NCI-H82 treated with DMSO at 0.1 percent for 48 hours (cell line): Measurements from ENCODE around the gene LHPP.
A peak's percentile ranks its signal among the peaks of the same experiment; 100 is the strongest.
"Not testable (repeated sequence)": the region's sequence is repeated elsewhere in the genome, so short reads cannot be mapped to it uniquely, and the experiment has no call there.

Source experiments
- DNase-seq: peaks from one replicate; lab custom pipeline; 2025; ENCODE audit not compliant: unreplicated experiment; lab: John Stamatoyannopoulos, UW

LHPP gene

GRCh38 chr10:124461642-124462347, at the start of gene LHPP:
Gene LHPP (plus strand): TSS chr10:124461823. CDS start chr10:124461863, 40 bp downstream.
- DNase-seq: peak; percentile 39

DNA sequence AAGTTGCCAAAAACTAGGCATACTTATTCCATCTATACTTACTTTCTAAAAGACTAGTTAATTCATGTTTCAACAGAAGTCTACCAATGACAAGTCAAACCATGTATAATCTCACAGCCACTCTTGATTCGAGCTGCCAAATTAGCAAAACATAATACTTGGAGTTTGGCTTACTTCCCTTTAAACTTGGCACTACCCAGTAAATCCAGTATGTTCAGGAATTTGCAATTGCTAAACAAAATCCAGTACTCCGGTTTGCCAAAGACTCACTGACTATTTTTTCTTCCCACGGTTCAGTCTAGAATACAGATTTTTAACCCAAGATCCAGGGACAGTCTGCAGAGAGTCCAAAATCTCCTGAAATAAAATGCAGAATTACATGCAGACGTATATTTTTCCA, 47.5 kb upstream of the LHPP start:
- no peak for DNase-seq

- DNase-seq: no peak
Measured at GRCh38 chr10:124415210-124415609, 46.4 kb upstream of the LHPP start.

- DNase-seq: no peak
Measured at GRCh38 chr10:124416733-124417132, 44.9 kb upstream of the LHPP start.

- DNase-seq: no peak
Measured at GRCh38 chr10:124417895-124418725, 43.5 kb upstream of the LHPP start.

DNA sequence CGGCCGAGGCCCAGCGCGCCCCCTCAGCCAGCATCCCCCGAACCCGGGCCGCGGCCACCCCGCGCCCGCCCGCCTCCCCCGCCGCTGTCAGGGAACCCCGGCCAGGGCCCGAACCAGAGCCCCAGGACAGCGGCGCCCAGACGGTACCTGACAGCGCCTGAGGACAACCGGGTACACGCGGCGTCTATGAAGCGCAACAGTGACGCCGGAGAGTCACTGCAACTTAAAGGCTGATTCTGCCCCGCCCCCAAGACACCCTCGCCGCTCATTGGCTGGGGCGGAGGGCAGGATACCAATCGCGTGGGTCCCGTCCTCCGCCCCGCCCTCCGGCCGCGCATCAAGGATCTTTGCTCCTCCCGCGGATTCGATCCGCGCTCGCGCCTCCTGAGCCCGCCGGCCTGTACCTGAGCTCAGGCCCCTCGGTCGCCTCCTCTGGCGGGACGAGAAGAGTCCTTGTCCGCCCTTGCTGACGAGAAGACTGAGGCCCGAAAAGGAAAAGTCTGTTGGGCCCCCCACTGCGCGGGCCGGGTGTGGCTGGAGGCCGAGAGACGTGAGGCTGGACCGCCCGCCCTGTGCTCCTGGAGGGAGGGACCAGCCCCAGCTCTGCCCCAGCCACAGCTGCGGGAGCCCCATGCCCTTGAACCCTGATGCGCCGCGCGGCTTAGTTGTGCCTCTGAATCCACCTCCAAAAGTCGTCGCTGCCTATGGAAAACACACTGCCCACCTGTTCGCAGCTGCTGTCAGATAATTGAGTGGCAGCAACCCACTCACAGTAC, 42.7 kb upstream of the LHPP start, which contains the start of gene OAT:
TSS of gene OAT (minus strand) at position 198 of the 776 bp plus-strand sequence. CDS start 6,752 bp downstream, outside the sequence.
- peak; percentile 70 for DNase-seq

GRCh38 chr10:124419635-124420034, 42.0 kb upstream of the LHPP start:
- DNase-seq: no peak

- no peak for DNase-seq
Measured at GRCh38 chr10:124420254-124420653, 41.4 kb upstream of the LHPP start.

DNA sequence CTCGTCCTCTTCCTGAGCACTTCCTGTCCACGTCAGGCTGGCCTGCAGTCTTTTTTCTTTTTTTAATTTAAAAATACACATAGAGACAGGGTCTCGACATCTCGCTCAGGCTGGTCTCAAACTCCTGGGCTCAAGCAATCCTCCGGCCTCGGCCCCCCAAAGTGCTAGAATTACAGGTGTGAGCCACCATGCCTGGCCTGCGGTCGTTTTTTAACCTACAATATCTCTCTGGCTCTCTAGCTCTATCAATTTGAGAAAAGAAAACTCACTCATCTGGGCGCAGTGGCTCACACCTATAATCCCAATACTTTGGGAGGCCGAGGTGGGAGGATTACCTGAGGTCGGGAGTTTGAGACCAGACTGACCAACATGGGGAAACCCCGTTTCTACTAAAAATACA, 38.9 kb upstream of the LHPP start:
- no peak for DNase-seq

DNA sequence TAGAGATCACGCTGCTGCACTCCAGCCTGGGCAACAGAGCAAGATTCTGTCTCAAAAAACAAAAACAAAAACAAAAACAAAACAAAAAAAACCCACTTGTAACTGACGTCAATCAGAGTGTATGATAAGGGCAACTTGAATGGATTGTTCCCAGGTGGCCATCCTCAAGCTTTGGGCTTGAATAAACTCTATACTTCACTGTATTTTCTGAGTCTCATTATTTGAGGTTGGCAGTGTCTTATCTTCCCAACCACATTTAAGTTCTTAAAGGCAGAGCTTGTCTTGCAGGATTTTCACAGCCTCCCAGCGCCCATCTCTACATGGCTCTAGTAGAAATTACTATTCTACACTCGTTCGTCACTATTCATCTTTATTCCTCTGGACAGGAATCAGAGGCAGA, 37.8 kb upstream of the LHPP start:
- DNase-seq: no peak

DNA sequence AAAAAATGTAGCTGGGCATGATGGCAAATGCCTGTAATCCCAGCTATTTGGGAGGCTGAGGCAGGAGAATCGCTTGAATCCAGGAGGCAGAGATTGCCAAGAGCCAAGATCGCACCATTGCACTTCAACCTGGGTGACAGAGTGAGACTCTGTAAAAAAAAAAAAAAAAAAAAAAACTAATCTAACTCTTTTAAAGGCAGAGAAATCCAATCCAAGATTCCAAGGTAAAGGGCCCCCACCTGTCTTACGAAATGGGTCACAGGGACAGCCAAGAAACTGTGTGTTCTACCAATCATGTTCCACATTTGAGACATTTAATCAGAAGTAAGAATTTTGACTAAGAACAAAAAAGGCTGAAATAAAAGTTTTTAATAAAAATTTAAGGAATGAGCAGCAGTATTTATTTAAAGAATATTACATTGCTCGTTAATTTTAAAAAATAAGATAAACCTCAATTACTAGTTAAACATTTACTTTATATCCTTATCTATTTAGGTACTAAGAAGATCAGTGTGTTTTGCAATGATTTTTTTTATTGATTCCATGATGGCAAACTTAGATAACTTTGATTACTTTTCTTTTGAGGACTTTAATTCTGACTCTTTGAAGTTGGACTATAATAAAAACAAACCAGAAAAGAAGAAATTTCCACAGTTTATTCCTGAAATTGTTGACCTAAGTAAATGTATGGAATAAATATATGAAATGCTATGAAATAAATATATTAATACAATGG, 36.2 kb upstream of the LHPP start:
- DNase-seq: no peak

DNA sequence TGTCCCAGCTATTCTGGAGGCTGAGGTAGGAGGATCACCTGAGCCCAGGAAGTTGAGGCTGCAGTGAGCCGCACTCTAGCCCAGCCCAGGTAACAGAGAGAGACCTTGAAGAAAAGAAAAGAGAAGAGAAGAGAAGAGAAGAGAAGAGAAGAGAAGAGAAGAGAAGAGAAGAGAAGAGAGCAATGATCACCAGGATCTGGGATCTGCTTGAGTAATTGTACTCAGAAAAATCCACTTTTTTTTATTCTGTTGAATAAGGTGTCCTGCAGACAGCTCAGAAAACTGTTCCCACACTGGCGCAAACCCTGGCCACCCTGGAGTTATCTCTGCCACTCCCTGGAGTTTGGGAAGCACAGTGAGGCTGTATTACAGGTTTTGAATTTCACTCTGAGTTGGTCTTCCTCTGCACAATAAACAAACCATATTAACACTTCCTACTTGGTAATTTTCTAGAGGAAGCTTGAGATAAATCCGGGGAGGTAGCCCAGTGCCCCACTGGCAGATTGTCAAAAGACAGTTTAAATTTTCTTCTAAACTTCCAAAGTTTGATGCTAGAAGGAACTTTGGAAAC, 33.3 kb upstream of the LHPP start:
- no peak for DNase-seq

DNA sequence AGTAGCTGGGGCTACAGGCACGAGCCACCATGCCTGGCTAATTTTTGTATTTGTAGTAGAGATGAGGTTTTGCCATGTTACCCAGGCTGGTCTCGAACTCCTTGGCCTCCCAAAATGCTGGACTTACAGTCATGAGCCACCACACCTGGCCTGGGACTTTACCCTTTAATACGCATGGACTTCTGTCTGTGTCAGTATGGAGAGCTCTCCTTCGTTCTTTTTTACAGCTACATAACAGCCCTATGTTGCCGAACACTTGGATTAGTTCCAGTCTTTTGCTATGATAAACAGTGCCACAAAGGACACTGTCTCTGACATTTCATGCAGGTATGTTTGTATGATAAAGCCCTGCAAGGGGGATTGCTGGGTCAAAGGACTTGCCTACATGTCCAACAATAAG, 32.0 kb upstream of the LHPP start:
- DNase-seq: no peak

GRCh38 chr10:124430077-124430476, 31.5 kb upstream of the LHPP start:
- no peak for DNase-seq

- DNase-seq: no peak
Measured at GRCh38 chr10:124433461-124433860, 28.2 kb upstream of the LHPP start.

- DNase-seq: not testable (repeated sequence)
Measured at GRCh38 chr10:124435683-124436082, 25.9 kb upstream of the LHPP start.

DNA sequence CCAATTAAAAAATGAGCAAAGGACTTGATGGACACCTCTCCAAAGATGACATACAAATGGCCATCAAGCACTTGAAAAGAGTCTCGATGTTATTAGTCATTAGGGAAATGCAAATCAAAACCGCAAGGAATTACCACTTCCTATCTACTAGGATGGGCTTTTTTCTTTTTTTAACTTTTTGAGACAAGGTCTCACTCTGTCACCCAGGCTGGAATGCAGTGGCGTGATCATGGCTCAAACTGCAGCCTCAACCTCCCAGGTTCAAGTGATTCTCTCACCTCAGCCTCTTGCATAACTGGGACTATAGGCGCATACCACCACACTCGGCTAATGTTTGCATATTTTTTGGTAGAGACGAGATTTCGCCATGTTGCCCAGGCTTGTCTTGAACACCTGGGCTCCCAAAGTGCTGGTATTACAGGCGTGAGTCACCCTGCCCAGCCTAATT, 25.4 kb upstream of the LHPP start:
- DNase-seq: no peak

GRCh38 chr10:124441694-124442093, 19.9 kb upstream of the LHPP start:
- not testable (repeated sequence) for DNase-seq

DNA sequence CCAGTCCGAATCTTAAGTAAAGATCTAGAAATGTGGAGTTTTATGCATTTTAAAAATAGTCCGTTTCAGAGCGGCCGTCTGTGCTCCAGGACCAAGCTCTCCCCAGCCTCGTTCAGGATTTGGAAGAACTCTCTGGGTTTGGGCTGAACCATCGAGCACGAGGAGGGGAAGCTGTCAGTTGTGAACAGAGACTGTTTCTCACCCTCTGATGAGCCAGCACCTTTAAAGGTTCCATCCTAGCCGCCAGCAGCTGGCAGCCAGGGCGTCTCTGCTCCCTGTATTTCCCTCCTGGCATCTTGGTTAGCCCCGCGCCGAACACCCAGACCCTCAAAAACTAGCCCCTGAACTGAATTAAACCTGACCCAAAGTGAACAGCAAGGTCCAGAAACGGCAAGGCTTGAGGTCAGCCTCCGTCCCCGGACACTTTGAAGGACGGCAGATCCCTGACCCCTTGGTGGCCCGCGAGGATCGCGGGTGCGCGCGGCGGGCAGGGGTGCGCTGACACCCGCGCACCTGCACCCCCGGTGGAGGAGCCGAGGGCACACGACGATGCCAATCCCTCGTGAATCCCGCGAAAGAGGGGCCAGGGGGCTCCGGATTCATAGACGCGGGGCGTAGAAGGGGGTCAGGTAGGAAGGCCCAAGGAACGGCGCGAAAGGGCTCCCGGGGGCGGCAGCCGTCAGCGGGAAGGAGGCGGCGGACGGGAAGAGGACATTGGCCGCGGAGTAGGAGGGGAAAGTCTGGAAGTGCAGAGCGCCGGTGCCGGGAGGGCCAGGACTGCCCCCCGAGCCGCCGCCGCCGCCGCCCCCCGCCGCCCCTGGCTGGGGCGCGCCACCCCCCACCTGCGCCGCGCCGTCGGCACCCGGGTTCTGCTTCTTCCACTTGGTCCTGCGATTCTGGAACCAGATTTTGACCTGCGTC, 14.5 kb upstream of the LHPP start:
- DNase-seq: no peak
